Measurements from ENCODE around the gene CHN2.

The CHN2 gene

DNA sequence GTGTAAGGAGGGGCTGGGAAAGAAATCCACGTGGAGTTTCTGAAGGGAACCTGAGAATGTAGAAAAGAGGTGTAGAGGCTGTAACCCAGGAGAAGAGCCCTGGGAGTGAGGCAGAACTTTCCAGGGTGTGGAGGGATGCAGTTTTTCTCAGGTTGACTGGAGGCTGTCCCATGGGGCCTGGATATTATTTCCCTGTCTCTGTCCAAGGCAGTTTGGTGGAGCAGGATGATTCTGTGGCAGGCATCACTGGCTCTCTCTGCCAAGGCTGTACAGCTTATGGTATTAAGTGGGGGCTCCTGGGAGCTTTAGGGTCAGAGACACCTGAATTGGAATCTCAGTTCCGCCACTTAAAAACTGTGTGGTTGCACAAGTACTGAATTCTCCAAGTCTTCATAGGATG lies 81.6 kb downstream of the CHN2 start:
- TF ChIP-seq, protein P1, sequence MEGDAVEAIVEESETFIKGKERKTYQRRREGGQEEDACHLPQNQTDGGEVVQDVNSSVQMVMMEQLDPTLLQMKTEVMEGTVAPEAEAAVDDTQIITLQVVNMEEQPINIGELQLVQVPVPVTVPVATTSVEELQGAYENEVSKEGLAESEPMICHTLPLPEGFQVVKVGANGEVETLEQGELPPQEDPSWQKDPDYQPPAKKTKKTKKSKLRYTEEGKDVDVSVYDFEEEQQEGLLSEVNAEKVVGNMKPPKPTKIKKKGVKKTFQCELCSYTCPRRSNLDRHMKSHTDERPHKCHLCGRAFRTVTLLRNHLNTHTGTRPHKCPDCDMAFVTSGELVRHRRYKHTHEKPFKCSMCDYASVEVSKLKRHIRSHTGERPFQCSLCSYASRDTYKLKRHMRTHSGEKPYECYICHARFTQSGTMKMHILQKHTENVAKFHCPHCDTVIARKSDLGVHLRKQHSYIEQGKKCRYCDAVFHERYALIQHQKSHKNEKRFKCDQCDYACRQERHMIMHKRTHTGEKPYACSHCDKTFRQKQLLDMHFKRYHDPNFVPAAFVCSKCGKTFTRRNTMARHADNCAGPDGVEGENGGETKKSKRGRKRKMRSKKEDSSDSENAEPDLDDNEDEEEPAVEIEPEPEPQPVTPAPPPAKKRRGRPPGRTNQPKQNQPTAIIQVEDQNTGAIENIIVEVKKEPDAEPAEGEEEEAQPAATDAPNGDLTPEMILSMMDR (IDR thresholded peaks at IDR 0.05; ENCODE audit: borderline replicate concordance, insufficient read depth, low read depth, low read length): no peak
- no peak overlapping the region for H3K4me3 ChIP-seq (ENCODE audit: low read depth, low read length)

DNA sequence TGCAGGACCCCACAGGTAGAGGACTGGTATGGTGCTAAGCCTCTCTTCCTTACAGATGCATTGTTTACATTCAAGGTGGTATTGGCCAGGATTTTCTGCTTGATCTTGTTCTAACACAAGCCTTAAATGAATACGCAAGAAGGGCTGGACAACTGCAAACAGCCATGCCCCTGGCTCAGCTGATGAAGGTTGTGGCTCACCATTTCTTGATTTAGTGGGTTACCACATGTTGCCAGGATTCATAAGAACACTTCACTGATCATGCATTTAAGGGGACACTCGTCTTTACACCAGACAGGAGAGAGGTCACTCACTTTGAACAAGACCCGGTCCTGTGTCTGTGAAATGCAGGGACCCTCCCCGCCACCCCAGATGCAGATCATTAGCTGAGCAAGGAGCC lies 82.2 kb downstream of the CHN2 start:
- H3K4me3 ChIP-seq (ENCODE audit: low read depth, low read length): no peak overlapping the region
- TF ChIP-seq, protein P1 (IDR thresholded peaks at IDR 0.05; ENCODE audit: borderline replicate concordance, insufficient read depth, low read depth, low read length): no peak

GRCh38 chr7:29277436-29278215 lies 83.1 kb downstream of the CHN2 start:
- TF ChIP-seq, protein P1 (IDR thresholded peaks at IDR 0.05; ENCODE audit: borderline replicate concordance, insufficient read depth, low read depth, low read length): no peak
- no peak overlapping the region for H3K4me3 ChIP-seq (ENCODE audit: low read depth, low read length)

DNA sequence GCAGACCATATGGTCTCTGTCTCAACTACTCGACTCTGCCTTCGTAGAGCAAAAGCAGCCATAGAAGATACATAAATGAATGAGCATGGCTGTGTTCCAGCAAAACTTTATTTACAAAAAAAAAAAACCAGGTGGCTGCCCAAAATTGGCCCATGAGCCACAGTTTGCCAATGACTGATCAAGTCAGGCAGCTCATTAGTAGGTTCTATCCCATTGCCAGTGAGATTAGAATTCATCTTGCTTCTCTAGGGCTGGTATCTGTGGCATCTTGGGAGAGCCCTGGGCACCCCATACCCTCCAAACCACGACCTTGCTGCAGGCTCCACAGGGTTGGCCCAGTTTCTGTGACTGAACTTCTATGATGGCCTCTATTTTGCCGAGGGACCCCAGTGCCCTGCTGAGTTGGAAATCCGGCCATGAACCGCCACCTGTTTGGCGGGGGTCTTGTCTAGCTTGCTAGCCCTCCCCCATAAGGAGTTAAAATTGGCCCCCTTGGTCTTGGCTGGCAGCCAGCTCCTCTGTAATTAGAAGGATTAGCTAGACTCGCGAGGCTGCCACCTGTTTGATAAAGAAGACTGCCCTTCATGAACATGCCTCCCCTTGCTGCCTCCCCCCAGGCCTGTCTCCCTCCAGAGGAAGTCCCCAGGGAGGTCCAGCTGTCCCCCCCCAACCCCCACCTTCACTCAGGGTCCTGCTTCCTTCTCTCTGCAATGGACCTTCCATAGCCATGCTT lies 83.9 kb downstream of the CHN2 start:
- TF ChIP-seq, protein P1 (IDR thresholded peaks at IDR 0.05; ENCODE audit: borderline replicate concordance, insufficient read depth, low read depth, low read length): no peak

GRCh38 chr7:29281782-29282541 lies 87.4 kb downstream of the CHN2 start:
- H3K4me3 ChIP-seq (ENCODE audit: low read depth, low read length): no peak overlapping the region

More for the DNA sequence above, 83.9 kb downstream of the CHN2 start:
- no peak overlapping the region for H3K4me3 ChIP-seq (ENCODE audit: low read depth, low read length)

DNA sequence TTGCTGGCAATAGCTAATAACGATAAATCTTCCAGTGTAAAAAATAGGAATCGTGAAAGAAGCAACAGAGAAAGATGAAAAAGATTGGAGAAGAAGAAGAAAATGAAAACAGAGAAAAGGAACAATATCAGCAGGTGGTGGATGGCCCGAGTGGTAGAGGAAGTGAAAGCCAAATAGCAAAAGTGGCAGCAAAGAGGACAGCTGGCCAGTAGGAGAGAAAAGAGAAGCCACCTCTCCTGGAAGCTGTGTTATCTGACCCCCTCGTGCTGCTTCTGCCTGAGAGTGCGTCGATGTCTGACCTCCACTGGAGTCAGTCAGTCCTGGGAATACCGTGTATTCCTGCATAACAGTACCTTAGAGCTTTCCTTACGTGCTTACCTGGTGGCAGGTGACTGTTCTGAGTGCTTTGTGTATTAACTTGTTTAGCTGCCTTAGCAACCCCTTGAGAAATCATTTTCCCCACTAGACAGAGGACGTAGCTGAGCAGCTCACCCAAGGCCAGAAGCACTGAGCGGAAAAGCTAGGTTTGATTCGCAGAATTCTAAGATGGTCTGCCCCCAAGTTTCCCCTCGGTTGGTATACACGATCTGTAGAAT lies 88.3 kb downstream of the CHN2 start:
- TF ChIP-seq, protein P1 (IDR thresholded peaks at IDR 0.05; ENCODE audit: borderline replicate concordance, insufficient read depth, low read depth, low read length): no peak
- no peak overlapping the region for H3K4me3 ChIP-seq (ENCODE audit: low read depth, low read length)

More at GRCh38 chr7:29281782-29282541, 87.4 kb downstream of the CHN2 start:
- TF ChIP-seq, protein P1 (IDR thresholded peaks at IDR 0.05; ENCODE audit: borderline replicate concordance, insufficient read depth, low read depth, low read length): no peak
